Fibroblast of mammary gland (primary cell): ENCODE measurements around the gene CST11.

Experiments
- DNase-seq: peaks from one replicate; pipeline ENCODE4 v3.0.0-alpha.2; 2010; ENCODE audit warnings: low read depth
- H3K4me3 ChIP-seq: 2 replicates; pipeline ENCODE4 v1.5.1; 2011; ENCODE audit warnings: low read depth, mild to moderate bottlenecking, low read length, moderate library complexity; ENCODE audit not compliant: control insufficient read depth
- CTCF ChIP-seq: conservative IDR thresholded peaks from 2 replicates; pipeline ENCODE4 v1.5.1; 2011; ENCODE audit warnings: low read depth, low read length, inconsistent platforms; ENCODE audit not compliant: control insufficient read depth, insufficient read depth

CST11 gene

GRCh38 chr20:23488470-23488869, 35.8 kb upstream of the CST11 start:
- DNase-seq: no peak
- no peak for TF ChIP-seq CTCF
- no peak overlapping the region for H3K4me3 ChIP-seq

- no peak overlapping the region for H3K4me3 ChIP-seq
- no peak for TF ChIP-seq CTCF
- DNase-seq: no peak
Observed at GRCh38 chr20:23484081-23484480, 31.4 kb upstream of the CST11 start.

GRCh38 chr20:23482138-23482537, 29.5 kb upstream of the CST11 start:
- no peak for TF ChIP-seq CTCF
- no peak for DNase-seq
- H3K4me3 ChIP-seq: no peak overlapping the region

- no peak for DNase-seq
- H3K4me3 ChIP-seq: no peak overlapping the region
- TF ChIP-seq CTCF: no peak
Observed at GRCh38 chr20:23479043-23479442, 26.4 kb upstream of the CST11 start.

GRCh38 chr20:23477223-23477622, 24.5 kb upstream of the CST11 start:
- H3K4me3 ChIP-seq: no peak overlapping the region
- TF ChIP-seq CTCF: no peak
- DNase-seq: no peak

GRCh38 chr20:23476015-23476754, 23.5 kb upstream of the CST11 start:
- no peak for TF ChIP-seq CTCF
- DNase-seq: no peak
- no peak overlapping the region for H3K4me3 ChIP-seq
